NCI-H128 (cell line): Measurements from ENCODE around the gene ADAMTS6.
"Not testable (repeated sequence)": the region's sequence is repeated elsewhere in the genome, so short reads cannot be mapped to it uniquely, and the experiment has no call there.

Source experiments
- DNase-seq: peaks from one replicate; lab custom pipeline; 2025; ENCODE audit not compliant: unreplicated experiment; lab: John Stamatoyannopoulos, UW

ADAMTS6 gene

GRCh38 chr5:65203746-65204145 is 278.0 kb downstream of the ADAMTS6 start:
- DNase-seq, result no peak

- DNase-seq, result no peak
Observed at GRCh38 chr5:65199993-65200675, 281.6 kb downstream of the ADAMTS6 start.

DNA sequence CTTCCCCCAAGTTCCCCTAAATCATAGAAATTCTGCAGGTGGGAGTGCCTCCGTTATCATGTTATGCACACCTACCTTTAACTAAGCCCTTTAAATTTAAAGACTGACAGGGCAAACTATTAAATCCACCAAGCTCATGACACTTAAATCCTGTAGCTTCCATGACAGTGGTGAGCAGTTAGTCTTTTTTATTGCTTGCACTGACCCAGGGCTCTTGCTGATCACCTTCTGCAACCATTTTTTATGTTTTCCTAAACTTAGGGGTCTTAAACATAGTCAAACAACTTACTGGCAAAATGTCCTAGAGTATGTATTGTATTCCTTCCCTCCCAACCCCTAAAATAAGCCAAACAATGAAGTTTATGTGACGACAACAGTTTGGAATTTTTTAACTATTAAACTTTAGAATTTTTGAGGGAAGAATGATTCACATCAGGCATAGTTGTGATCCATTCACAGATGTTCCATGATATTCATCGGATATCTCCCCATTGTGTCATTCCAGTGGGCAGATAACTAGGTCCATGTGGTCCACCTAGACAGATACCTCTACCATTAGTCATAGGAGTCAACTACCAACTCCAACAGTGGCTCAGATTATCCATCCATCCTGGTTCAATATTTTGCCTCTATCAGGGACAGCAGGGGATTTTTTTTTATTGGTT is 283.1 kb downstream of the ADAMTS6 start:
- DNase-seq, result no peak

- no peak for DNase-seq
Observed at GRCh38 chr5:65197531-65198455, 283.9 kb downstream of the ADAMTS6 start.

GRCh38 chr5:65194871-65195270 is 286.8 kb downstream of the ADAMTS6 start:
- no peak for DNase-seq

GRCh38 chr5:65192331-65192730 is 289.4 kb downstream of the ADAMTS6 start:
- no peak for DNase-seq

GRCh38 chr5:65191554-65192135 is 290.1 kb downstream of the ADAMTS6 start:
- no peak for DNase-seq

GRCh38 chr5:65190328-65191053 is 291.2 kb downstream of the ADAMTS6 start:
- no peak for DNase-seq

- no peak for DNase-seq
Observed at GRCh38 chr5:65186646-65187227, 295.0 kb downstream of the ADAMTS6 start.

DNA sequence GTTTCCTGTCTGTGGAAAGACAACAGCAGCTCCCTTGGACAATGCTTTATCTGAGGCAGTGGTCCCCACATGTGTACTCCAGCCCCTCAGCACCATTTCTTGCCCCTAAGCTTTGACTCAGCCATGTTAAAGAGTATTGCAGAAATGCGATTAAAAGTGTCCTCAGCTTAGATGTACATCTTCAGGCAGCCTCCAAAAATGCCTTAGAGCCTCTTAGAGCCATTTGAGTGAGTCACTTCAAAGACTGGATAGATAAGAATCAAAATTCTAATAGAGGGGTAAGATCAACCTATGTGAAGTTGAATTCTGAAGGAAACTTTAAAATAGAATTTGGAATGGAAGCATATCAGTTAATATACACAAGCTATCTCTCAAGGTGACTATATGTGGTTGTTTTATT is 296.3 kb downstream of the ADAMTS6 start:
- no peak for DNase-seq

DNA sequence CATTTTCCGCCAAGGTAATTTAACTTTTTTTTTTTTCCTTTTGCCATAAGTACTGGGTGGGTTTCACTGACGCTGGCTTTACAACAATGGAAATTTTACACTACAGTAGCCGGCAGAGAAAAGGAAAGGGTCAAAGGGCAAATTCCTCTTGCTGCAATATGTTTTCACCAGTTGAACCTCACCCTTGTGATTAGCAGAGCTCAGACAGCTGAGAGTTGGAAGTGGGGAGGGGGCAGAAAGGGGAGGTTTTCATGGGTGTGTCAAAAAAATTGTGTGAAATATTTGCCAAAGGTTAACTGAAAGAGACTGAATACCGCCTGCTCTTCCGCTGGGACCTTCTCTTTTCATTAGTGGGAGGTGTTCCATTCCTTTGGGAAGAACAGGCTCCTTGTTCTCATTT is 296.9 kb downstream of the ADAMTS6 start:
- DNase-seq, result no peak

DNA sequence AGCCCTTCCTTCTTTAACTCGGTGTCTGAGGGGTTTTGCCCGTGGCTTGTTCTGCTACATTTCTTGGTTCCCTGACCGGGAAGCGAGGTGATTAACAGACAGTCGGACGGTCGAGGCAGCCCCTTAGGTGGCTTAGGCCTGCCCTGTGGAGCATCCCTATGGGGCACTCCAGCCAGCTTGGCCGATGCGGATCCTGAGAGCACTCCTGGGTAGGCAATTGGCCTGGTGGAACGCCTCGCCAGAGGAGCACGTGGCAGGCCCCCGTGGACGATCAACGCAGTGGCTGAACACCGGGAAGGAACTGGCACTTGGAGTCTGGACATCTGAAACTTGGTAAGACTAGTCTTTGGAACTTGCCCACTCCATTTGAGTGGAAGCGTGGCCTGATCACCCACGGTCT is 307.5 kb downstream of the ADAMTS6 start:
- DNase-seq, result not testable (repeated sequence)

- no peak for DNase-seq
Observed at GRCh38 chr5:65173130-65173525, 308.6 kb downstream of the ADAMTS6 start.

GRCh38 chr5:65172486-65173129 is 309.1 kb downstream of the ADAMTS6 start:
- DNase-seq, result no peak

DNA sequence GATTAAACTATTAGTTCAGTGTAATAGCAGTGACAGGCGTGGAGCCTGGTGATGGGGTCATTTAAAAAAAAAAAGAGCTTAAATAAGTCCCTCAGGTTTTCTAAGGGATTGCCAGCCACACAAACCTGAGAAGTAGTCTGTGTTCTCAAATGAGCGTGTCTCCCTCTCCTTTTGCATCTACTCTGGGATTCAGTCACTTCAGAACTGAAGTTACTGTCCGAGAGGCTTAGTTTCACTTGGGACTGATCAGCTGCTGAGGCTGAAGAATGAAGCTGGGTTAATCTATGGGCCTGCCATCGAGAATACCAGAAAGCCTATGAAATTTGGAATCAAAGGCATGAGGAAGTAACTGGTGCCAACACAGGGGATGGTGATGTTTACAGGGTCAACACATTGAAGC is 310.1 kb downstream of the ADAMTS6 start:
- no peak for DNase-seq

DNA sequence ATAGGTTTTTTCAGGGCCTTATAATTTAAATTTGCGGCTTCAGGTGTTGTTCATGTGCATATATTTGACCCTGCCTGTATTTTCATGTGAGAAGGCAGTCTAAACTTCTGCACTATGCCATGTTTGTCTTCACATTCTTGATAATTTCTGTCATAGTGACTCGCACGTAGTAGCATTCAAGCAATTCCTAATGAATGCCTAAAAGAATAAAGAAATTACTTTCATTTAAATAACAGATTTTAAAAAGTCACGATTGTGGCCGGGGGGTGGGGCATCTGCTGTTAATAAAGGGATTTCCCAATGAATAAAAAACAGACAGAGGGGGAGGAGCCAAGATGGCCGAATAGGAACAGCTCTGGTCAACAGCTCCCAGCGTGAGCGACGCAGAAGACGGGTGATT is 318.0 kb downstream of the ADAMTS6 start:
- DNase-seq, result no peak

GRCh38 chr5:65161655-65162054 is 320.1 kb downstream of the ADAMTS6 start:
- DNase-seq, result no peak

DNA sequence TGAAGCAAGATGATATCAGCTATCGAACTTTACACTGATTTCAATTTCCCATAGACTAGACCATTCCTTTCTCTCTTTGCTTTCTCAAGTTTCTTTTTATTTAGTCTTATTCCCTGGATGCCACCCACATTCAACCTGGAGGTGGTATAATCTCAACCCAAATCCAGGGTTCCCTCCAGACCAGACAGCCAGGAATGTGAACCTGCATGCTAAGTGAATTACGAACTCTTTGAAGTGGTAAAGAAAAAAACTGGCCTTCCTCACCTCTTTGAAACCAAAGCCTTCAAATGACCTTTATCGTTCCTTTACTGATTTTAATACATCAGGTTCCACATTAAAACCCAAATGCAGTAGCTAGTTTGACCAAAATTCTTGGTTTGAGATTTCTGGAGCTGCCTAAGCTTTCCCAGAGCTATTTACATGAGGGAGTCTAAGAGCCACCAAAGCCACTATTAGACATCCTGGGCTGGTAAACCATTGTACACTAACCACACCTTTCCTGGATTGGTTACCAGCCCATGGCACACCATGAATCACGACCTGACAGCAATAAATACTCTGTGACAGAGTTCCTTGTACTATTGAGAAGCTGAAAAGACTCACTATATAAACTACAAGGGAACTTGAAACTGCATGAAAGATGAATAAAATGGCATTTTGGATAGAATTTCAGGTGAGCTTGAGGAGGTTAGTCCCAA is 323.7 kb downstream of the ADAMTS6 start:
- DNase-seq, result no peak

GRCh38 chr5:65156933-65157332 is 324.8 kb downstream of the ADAMTS6 start:
- no peak for DNase-seq
